Cardiac muscle cell (in vitro differentiated cells and primary cell): ENCODE measurements around the gene HOPX. TPM values are rescaled to one million over a fixed set of nuclear protein-coding genes. Genes with fewer than 3 reads are reported as not detected.
"Not testable (repeated sequence)": the region's sequence is repeated elsewhere in the genome, so short reads cannot be mapped to it uniquely, and the experiment has no call there.

Experiments used
- DNase-seq, 2 donors: peaks; one replicate each; pipeline versions ENCODE4 v3.0.0 to v3.0.0-alpha.2; 2010 to 2017; ENCODE audit warnings: low read depth in 1 of 2, low spot score in 1 of 2
- H3K27ac ChIP-seq: fragments of 200-600 bp; sonication (generic); 2 replicates; pipeline ENCODE4 v1.5.1; 2016
- H3K27me3 ChIP-seq: fragments of 200-600 bp; sonication (generic); 2 replicates; pipeline ENCODE4 v1.6.0; 2016; ENCODE audit warnings: control low read depth
- H3K36me3 ChIP-seq: fragments of 200-600 bp; sonication (generic); 2 replicates; pipeline ENCODE4 v1.5.1; 2016; ENCODE audit warnings: control low read depth
- H3K4me1 ChIP-seq: fragments of 200-600 bp; sonication (generic); 2 replicates; pipeline ENCODE4 v1.8.1; 2017; ENCODE audit warnings: low read depth, mild to moderate bottlenecking, mixed run types
- H3K4me3 ChIP-seq: fragments of 200-600 bp; sonication (generic); 2 replicates; pipeline ENCODE4 v1.5.1; 2016; ENCODE audit warnings: mild to moderate bottlenecking
- H3K9me3 ChIP-seq: fragments of 200-600 bp; sonication (generic); 2 replicates; pipeline ENCODE4 v1.5.1; 2017; ENCODE audit warnings: low read depth, mild to moderate bottlenecking, control low read depth
- polyA plus RNA-seq: library from polyadenylated mRNA; unstranded; fragments of >200 nt; fragmentation: Nextera tagmentation; extraction: Ambion mirVana; gene quantifications from 2 replicates; pipeline ENCODE4 v1.2.1, GENCODE V29; 2016
- total RNA-seq: library from RNA; depleted of rRNA; stranded (reverse); fragments of >200 nt; gene quantifications from 2 replicates; pipeline ENCODE4 v1.2.3, GENCODE V29; 2016
- TF ChIP-seq, protein P1 (sequence below): IDR thresholded peaks from 2 replicates; pipeline ENCODE4 v1.5.1; 2012; ENCODE audit warnings: low read depth, mild to moderate bottlenecking, low read length

The HOPX gene
- total and polyA plus RNA-seq, 2 experiments from 2014 or later, result 0.12 to 2.6 TPM

DNA sequence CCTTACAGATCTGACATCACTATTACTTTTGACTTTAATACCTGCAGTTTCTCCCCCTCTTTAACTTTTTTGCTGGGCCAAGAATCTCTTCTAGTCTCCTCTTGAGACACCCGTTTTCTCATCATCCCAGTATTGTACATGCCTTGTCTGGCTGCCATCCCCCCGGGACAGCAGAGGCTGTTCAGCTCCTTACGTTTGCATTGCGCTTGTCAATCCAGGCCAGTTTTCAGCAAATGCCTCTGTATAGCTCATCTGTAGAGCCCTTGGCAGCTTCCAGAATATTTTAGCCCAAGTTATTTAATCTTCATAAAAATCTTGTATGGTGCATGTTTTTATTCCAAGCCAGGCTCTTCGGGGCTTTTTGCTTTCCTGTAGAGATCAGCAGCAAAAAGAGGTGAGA is 22.3 kb upstream of the HOPX start:
- Histone ChIP-seq H3K27me3 (no peaks in the 10 kb centered on the region), H3K9me3 (no peaks in the 10 kb centered on the region), H3K4me1 (peaks cover 33% of the 10 kb centered on the region), H3K4me3 (no peak overlapping the region), H3K36me3 (no peaks in the 10 kb centered on the region), H3K27ac (no peak overlapping the region)
- DNase-seq, result no peak
- TF ChIP-seq, protein P1, sequence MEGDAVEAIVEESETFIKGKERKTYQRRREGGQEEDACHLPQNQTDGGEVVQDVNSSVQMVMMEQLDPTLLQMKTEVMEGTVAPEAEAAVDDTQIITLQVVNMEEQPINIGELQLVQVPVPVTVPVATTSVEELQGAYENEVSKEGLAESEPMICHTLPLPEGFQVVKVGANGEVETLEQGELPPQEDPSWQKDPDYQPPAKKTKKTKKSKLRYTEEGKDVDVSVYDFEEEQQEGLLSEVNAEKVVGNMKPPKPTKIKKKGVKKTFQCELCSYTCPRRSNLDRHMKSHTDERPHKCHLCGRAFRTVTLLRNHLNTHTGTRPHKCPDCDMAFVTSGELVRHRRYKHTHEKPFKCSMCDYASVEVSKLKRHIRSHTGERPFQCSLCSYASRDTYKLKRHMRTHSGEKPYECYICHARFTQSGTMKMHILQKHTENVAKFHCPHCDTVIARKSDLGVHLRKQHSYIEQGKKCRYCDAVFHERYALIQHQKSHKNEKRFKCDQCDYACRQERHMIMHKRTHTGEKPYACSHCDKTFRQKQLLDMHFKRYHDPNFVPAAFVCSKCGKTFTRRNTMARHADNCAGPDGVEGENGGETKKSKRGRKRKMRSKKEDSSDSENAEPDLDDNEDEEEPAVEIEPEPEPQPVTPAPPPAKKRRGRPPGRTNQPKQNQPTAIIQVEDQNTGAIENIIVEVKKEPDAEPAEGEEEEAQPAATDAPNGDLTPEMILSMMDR, result no peak

- H3K4me3 ChIP-seq, result no peak overlapping the region
- peak in 1 of 2 donors; percentile 54 for DNase-seq
- H3K27me3 ChIP-seq, result no peaks in the 10 kb centered on the region
- TF ChIP-seq, protein P1, result no peak
- H3K4me1 ChIP-seq, result peaks cover 33% of the 10 kb centered on the region
- H3K27ac ChIP-seq, result peak overlapping the region; percentile 58
- no peaks in the 10 kb centered on the region for H3K9me3 ChIP-seq
- H3K36me3 ChIP-seq, result no peaks in the 10 kb centered on the region
Measured at GRCh38 chr4:56701644-56702043, 20.5 kb upstream of the HOPX start.

DNA sequence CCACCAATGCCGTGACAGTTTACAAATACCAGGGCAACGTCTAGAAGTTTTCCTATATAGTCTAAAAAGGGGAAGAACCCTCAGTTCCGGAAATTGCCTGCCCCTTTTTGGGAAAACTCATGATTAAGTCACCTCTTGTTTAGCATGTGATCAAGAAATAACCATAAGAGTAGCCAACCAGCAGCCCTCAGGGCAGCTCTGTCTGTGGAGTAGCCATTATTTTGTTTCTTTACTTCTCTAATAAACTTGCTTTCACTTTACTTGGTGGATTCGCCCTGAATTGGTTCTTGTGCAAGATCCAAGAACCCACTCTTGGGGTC is 20.0 kb upstream of the HOPX start:
- no peak for DNase-seq
- peak overlapping the region; percentile 58 for H3K27ac ChIP-seq
- H3K9me3 ChIP-seq, result no peaks in the 10 kb centered on the region
- H3K4me3 ChIP-seq, result no peak overlapping the region
- H3K4me1 ChIP-seq, result peaks cover 33% of the 10 kb centered on the region
- H3K36me3 ChIP-seq, result no peaks in the 10 kb centered on the region
- no peaks in the 10 kb centered on the region for H3K27me3 ChIP-seq
- TF ChIP-seq, protein P1, result no peak

- Histone ChIP-seq H3K36me3 (no peaks in the 10 kb centered on the region), H3K4me3 (no peak overlapping the region), H3K27ac (no peak overlapping the region), H3K27me3 (no peaks in the 10 kb centered on the region), H3K4me1 (peaks cover 33% of the 10 kb centered on the region), H3K9me3 (no peaks in the 10 kb centered on the region)
- DNase-seq, result no peak
- TF ChIP-seq, protein P1, result no peak
Measured at GRCh38 chr4:56699537-56700105, 18.5 kb upstream of the HOPX start.

DNA sequence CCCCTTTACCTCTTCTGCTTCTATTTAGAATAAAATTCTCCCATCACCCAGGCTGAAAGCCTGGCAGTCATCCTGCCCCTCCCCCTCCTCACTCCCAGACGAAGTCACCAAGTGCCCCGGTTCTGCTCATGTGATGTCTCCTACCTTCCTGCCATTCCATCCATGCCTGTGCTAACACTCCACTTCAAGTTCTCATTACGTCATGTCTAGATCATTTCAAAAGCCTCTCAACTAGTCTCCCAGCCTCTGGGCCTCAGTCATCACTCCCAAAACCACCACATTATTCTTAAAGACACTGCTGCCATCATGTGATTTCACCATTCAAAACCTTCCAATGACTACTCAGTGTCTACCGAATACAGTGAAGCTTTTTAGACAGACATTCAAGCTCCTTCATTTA is 17.2 kb upstream of the HOPX start:
- H3K27ac ChIP-seq, result no peak overlapping the region
- TF ChIP-seq, protein P1, result no peak
- no peaks in the 10 kb centered on the region for H3K9me3 ChIP-seq
- H3K4me1 ChIP-seq, result peaks cover 23% of the 10 kb centered on the region
- H3K27me3 ChIP-seq, result no peaks in the 10 kb centered on the region
- H3K36me3 ChIP-seq, result no peaks in the 10 kb centered on the region
- no peak overlapping the region for H3K4me3 ChIP-seq
- DNase-seq, result peak; percentile 24 to 85

- Histone ChIP-seq H3K4me3 (no peak overlapping the region), H3K4me1 (peaks cover 11% of the 10 kb centered on the region), H3K9me3 (no peaks in the 10 kb centered on the region), H3K36me3 (no peaks in the 10 kb centered on the region), H3K27me3 (no peaks in the 10 kb centered on the region), H3K27ac (no peak overlapping the region)
- TF ChIP-seq, protein P1, result no peak
- no peak for DNase-seq
Measured at GRCh38 chr4:56696056-56696455, 15.0 kb upstream of the HOPX start.

DNA sequence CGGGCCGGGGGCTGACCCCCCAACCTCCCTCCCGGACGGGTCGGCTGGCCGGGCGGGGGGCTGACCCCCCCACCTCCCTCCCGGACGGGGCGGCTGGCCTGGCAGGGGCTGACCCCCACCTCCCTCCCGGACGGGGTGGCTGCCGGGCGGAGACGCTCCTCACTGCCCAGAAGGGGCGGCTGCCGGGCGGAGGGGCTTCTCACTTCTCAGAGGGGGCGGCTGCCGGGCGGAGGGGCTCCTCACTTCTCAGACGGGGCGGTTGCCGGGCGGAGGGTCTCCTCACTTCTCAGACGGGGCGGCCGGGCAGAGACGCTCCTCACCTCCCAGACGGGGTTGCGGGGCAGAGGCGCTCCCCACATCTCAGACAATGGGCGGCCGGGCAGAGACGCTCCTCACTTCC is 12.4 kb upstream of the HOPX start:
- H3K27me3 ChIP-seq, H3K27ac ChIP-seq, H3K9me3 ChIP-seq, H3K4me1 ChIP-seq, H3K36me3 ChIP-seq, H3K4me3 ChIP-seq, DNase-seq: not testable (repeated sequence)
